GM12875 (cell line): ENCODE measurements around the gene APH1B.

Experiments used
- H3K4me3 ChIP-seq: one replicate; pipeline ENCODE4 v1.5.1; 2011; ENCODE audit warnings: low read depth, low read length, control low read depth
- CTCF ChIP-seq: IDR thresholded peaks from 2 replicates; pipeline ENCODE4 v1.5.1; 2011; ENCODE audit warnings: low read depth, mild to moderate bottlenecking, control low read depth, inconsistent platforms, low read length, moderate library complexity, borderline replicate concordance; ENCODE audit not compliant: insufficient read depth

Gene APH1B

GRCh38 chr15:63252292-63252691, 25.1 kb upstream of the APH1B start:
- no peak for TF ChIP-seq CTCF
- no peak overlapping the region for H3K4me3 ChIP-seq

GRCh38 chr15:63254991-63255390, 22.4 kb upstream of the APH1B start:
- H3K4me3 ChIP-seq, result no peak overlapping the region
- TF ChIP-seq CTCF, result no peak

DNA sequence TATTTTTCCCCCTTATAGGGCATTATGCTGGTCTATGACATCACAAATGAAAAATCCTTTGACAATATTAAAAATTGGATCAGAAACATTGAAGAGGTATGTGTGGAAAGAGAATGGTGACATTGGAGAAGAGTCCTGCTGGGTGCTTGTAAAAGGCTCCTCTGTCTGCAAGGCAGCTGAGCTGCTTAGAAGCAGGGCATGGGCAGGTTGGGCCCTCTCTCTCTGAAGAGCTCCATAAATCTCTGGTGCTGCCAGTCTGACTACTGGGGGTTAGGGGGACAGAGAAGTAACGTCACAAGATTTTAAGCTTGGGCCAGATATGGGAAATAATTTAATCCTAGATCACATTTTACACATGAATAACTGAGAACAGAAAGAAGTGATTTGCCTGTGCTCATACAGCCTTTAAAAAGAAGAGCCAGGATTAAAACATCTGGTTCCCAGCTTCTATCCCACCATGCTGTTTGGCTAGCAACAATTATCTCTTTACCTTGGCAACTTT, 21.9 kb upstream of the APH1B start:
- no peak overlapping the region for H3K4me3 ChIP-seq

GRCh38 chr15:63256433-63257274, 20.8 kb upstream of the APH1B start:
- no peak for TF ChIP-seq CTCF
- H3K4me3 ChIP-seq, result no peak overlapping the region

More for the DNA sequence above, 21.9 kb upstream of the APH1B start:
- TF ChIP-seq CTCF, result no peak

DNA sequence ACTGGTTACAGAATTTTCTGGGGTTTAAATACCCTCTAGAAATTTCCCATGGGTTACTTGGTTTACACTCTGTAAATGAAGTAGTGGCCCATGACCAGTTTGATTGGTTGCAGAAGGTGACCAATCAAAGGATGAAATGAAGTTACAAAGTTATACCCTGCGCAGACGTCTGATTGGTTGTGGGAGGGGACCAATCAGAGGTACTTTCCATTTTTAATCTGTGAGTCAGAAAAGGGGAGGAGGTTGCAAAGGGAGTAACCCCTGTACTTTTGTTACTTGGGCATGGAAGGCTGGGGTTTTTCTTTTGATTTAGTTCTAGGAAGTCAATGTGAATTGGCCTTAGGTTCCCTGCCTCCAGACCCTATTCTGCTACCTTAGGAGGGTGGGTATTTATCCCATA, 18.7 kb upstream of the APH1B start:
- TF ChIP-seq CTCF, result no peak
- H3K4me3 ChIP-seq, result no peak overlapping the region

DNA sequence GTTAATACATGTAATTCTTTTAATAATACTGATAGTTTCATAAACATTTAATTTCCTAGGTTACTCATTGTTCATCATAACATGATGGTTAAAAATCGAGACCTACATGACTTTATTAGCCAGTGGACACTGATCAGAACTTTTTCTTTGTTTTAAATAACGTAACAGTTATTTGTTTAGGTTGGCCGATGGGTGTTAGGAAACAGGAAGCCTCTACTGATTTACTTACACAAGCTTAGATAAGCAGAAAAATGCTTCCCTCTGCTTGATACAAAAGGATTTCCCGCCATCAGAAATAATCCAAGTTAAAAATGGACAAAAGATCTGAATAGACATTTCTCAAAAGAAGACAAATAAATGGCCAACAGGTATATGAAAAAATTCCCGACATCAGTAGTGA, 16.6 kb upstream of the APH1B start:
- TF ChIP-seq CTCF, result no peak

GRCh38 chr15:63261311-63261710, 16.1 kb upstream of the APH1B start:
- TF ChIP-seq CTCF, result no peak
- H3K4me3 ChIP-seq, result no peak overlapping the region

More for the DNA sequence above, 16.6 kb upstream of the APH1B start:
- H3K4me3 ChIP-seq, result no peak overlapping the region
